Measurements from ENCODE around the gene METTL3.

GRCh38 chr14:21529515-21529914 is 18.4 kb upstream of the METTL3 start:
- TF ChIP-seq ZBTB10 (CRISPR knock-in tag; IDR thresholded peaks at IDR 0.05; ENCODE audit: borderline replicate concordance) (no peak), CHD2 (IDR thresholded peaks at IDR 0.05; ENCODE audit: low read depth, low read length) (no peak), SNAPC2 (CRISPR knock-in tag; IDR thresholded peaks at IDR 0.05) (no peak), MAFF (IDR thresholded peaks at IDR 0.05; ENCODE audit: low read depth, low read length) (no peak), ZKSCAN8 (CRISPR knock-in tag; IDR thresholded peaks at IDR 0.05; ENCODE audit: borderline replicate concordance) (no peak), PBX3 (CRISPR knock-in tag; IDR thresholded peaks at IDR 0.05; ENCODE audit: borderline replicate concordance) (no peak), ATF1 (CRISPR knock-in tag; IDR thresholded peaks at IDR 0.05) (no peak), ZNF749 (CRISPR knock-in tag; IDR thresholded peaks at IDR 0.05; ENCODE audit: borderline replicate concordance) (no peak), ARNT (IDR thresholded peaks at IDR 0.05) (no peak), CBX1 (IDR thresholded peaks at IDR 0.05; ENCODE audit: low read depth) (no peak)
- TF ChIP-seq, protein P1, sequence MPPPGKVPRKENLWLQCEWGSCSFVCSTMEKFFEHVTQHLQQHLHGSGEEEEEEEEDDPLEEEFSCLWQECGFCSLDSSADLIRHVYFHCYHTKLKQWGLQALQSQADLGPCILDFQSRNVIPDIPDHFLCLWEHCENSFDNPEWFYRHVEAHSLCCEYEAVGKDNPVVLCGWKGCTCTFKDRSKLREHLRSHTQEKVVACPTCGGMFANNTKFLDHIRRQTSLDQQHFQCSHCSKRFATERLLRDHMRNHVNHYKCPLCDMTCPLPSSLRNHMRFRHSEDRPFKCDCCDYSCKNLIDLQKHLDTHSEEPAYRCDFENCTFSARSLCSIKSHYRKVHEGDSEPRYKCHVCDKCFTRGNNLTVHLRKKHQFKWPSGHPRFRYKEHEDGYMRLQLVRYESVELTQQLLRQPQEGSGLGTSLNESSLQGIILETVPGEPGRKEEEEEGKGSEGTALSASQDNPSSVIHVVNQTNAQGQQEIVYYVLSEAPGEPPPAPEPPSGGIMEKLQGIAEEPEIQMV (CRISPR knock-in tag; IDR thresholded peaks at IDR 0.05; ENCODE audit: low read depth), result no peak
